NOMO-1 (cell line): ENCODE results near the gene SSNA1.

Experiments used
- DNase-seq, 2 experiments: peaks; one replicate each; lab custom pipeline; 2025; ENCODE audit not compliant: unreplicated experiment in 2 of 2; lab: John Stamatoyannopoulos, UW

Gene SSNA1

GRCh38 chr9:137150617-137151457 lies 37.6 kb upstream of the SSNA1 start:
- DNase-seq: peak; percentile 57 to 63

- DNase-seq: no peak
Observed at GRCh38 chr9:137152844-137153405, 35.6 kb upstream of the SSNA1 start.

DNA sequence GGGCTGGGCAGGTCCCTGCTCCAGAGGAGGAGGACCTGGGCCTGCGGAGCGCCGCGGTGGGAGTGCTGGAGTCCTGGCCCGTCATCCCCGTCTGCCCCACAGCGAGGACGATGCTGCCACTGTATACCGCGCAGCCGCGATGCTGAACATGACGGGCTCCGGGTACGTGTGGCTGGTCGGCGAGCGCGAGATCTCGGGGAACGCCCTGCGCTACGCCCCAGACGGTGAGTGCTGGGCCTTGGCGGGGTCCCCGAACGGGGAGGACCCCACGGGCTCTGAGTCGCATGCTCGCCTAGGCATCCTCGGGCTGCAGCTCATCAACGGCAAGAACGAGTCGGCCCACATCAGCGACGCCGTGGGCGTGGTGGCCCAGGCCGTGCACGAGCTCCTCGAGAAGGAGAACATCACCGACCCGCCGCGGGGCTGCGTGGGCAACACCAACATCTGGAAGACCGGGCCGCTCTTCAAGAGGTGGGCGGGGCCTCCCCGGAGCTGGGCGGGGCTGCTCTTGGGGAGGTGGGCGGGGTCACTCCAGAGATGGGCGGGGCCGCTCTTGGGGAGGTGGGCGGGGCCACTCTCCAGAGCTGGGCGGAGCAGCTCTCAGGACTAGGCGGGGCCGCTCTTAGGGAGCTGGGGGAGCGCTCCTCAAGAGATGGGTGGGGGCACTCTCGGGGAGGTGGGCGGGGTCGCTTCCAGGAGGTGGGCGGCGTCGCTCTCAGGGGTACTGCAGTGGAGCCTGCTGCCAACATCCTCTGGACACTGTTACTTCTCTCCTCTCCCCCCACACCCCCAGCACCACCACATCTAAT lies 31.7 kb upstream of the SSNA1 start:
- no peak for DNase-seq

DNA sequence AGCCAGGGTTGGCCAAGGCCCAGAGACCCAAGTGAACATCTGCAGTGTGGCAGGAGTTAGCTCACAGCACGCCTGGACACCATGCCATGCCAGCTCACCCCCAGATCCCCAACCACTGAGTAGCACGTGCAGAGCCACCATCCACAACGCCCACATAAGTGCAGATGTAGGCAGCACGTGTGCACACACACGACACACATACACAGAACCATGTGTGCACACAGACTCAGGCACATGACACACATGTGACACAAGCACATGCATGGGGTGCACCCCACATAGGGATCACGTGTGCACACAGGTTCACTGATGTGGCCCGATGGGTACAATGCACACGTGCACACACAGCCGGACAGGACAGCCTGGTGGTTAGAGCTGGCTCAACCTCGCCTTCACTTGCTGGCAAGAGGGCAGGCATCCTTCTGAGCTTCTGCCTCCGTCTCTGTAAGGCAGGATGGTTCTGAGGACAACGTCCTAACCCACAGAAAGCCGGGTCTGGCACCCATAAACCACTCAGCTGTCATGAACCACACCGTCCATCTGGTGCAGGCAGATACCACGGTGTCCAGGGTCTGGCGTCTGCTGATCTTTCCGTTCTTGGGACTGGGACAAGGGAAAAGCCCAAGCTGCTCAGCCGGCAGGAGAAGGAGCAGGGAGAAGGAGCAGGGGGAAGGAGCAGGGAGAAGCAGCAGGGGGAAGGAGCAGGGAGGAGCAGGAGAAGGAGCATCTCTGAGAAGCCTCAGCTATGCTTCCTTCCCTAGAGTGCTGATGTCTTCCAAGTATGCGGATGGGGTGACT lies 30.7 kb upstream of the SSNA1 start:
- no peak for DNase-seq

- DNase-seq: no peak
Observed at GRCh38 chr9:137158625-137159024, 29.9 kb upstream of the SSNA1 start.

- DNase-seq: no peak
Observed at GRCh38 chr9:137159105-137160053, 29.1 kb upstream of the SSNA1 start.

GRCh38 chr9:137160054-137160425 lies 28.4 kb upstream of the SSNA1 start:
- DNase-seq: no peak

GRCh38 chr9:137160716-137161557 lies 27.5 kb upstream of the SSNA1 start:
- no peak for DNase-seq

- DNase-seq: no peak
Observed at GRCh38 chr9:137161558-137162486, 26.7 kb upstream of the SSNA1 start.

- DNase-seq: no peak
Observed at GRCh38 chr9:137162505-137163364, 25.7 kb upstream of the SSNA1 start.

DNA sequence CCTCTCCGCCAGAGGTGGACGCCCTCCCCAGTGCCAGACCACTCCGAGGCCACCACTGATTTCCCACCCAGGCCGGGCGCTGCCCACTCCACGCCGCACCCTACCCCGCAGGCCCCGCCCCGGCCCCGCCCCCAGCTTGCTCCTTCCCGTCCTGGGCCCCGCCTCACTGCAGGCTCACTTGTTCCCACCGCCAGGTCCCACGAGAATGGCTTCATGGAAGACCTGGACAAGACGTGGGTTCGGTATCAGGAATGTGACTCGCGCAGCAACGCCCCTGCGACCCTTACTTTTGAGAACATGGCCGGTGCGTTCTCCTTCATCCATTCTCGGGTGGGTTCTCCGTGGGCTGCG lies 25.1 kb upstream of the SSNA1 start:
- no peak for DNase-seq

GRCh38 chr9:137163805-137164204 lies 24.7 kb upstream of the SSNA1 start:
- no peak for DNase-seq

- DNase-seq: no peak
Observed at GRCh38 chr9:137164370-137165249, 23.9 kb upstream of the SSNA1 start.

GRCh38 chr9:137165250-137165836 lies 23.1 kb upstream of the SSNA1 start:
- no peak for DNase-seq

GRCh38 chr9:137166380-137167229 lies 21.9 kb upstream of the SSNA1 start:
- no peak for DNase-seq
